ENCODE results near the gene NCKAP5. TPM values are rescaled to one million over a fixed set of nuclear protein-coding genes. Genes with fewer than 3 reads are reported as not detected.

The NCKAP5 gene
- total and polyA plus RNA-seq, 2 of the 8 experiments (the other 6 are each of a cell fraction or from before 2014, with no cell fraction given), result 0.27 to 0.86 TPM

GRCh38 chr2:133235968-133236367 lies 332.3 kb downstream of the NCKAP5 start:
- H3K4ac ChIP-seq (replicated peaks; ENCODE audit: insufficient read length, low read depth, low read length), result no peak overlapping the region
- no peak for TF ChIP-seq CREB1 (IDR thresholded peaks at IDR 0.05)
- no peak for TF ChIP-seq CEBPB (IDR thresholded peaks at IDR 0.05; ENCODE audit: low read depth, low read length)
- TF ChIP-seq SIX5 (IDR thresholded peaks at IDR 0.05; ENCODE audit: low read depth, low read length), result no peak
- no peak for TF ChIP-seq RFX5 (IDR thresholded peaks at IDR 0.05; ENCODE audit: borderline replicate concordance, low read depth, low read length)
- TF ChIP-seq CTBP2 (IDR thresholded peaks at IDR 0.05; ENCODE audit: borderline replicate concordance, insufficient read depth, insufficient read length, low read length), result no peak
- ChIA-PET POLR2A (ENCODE audit: partially characterized antibody) (no interaction called here), CTCF (ENCODE audit: partially characterized antibody) (no interaction called here)
- no peak overlapping the region for H2BK5ac ChIP-seq (ENCODE audit: low read depth, low read length)
- H2AK5ac ChIP-seq (ENCODE audit: low read depth, low read length), result no peak overlapping the region
- H3K18ac ChIP-seq (ENCODE audit: extremely low read depth, low read length), result no peak overlapping the region
- DNase-seq (ENCODE audit: low read depth in 1 of 2, low spot score in 2 of 2) (no peak), FAIRE-seq (no peak)
- no peaks in the 10 kb centered on the region for H3K4me1 ChIP-seq (replicated peaks in 1 of 4; ENCODE audit: control insufficient read depth in 3 of 4, insufficient read depth in 4 of 4, low read length in 3 of 4)
- no peak overlapping the region for H3K9ac ChIP-seq (replicated peaks in 1 of 4; ENCODE audit: extremely low read depth in 1 of 4, low read depth in 3 of 4, low read length in 3 of 4)
- no peak overlapping the region for H3K23ac ChIP-seq (ENCODE audit: insufficient read length)
- no peak overlapping the region for H2BK120ac ChIP-seq (replicated peaks; ENCODE audit: low read depth, low read length)
- no peak overlapping the region for H3K4me2 ChIP-seq (ENCODE audit: insufficient read depth in 1 of 2, low read depth in 2 of 2, low read length in 2 of 2)
- no peak overlapping the region for H4K8ac ChIP-seq (ENCODE audit: extremely low read depth, insufficient read depth, low read length)
- no peaks in the 10 kb centered on the region for H3K9me3 ChIP-seq (ENCODE audit: insufficient read depth in 2 of 2, low read depth in 1 of 2, low read length in 1 of 2)
- H2BK20ac ChIP-seq (ENCODE audit: low read length), result no peak overlapping the region
- no peak overlapping the region for H2AFZ ChIP-seq (ENCODE audit: low read length)
- no peak overlapping the region for H4K5ac ChIP-seq (ENCODE audit: insufficient read length, low read depth, low read length)
- H3K27me3 ChIP-seq (replicated peaks in 1 of 4; ENCODE audit: control insufficient read depth in 3 of 4, extremely low read depth in 1 of 4, insufficient read depth in 3 of 4, low read length in 3 of 4), result no peaks in the 10 kb centered on the region
- H2BK15ac ChIP-seq (ENCODE audit: low read length), result no peak overlapping the region
- no peak overlapping the region for H3K27ac ChIP-seq (ENCODE audit: low read depth, low read length)
- H3K14ac ChIP-seq (ENCODE audit: insufficient read length), result no peak overlapping the region
- 100% methylated on average over 1 of the region's 1 CpG; no CpG with 5 or more reads in 1 of the 2 experiments for WGBS, 2 experiments (ENCODE audit: extremely low coverage in 1 of 2, insufficient coverage in 1 of 2, insufficient read length in 1 of 2, insufficient replicate concordance in 2 of 2, low coverage in 1 of 2, low lambda C conversion rate in 2 of 2, missing lambda C conversion rate in 1 of 2)
- H2BK12ac ChIP-seq (ENCODE audit: low read depth, low read length), result no peak overlapping the region
- H4K91ac ChIP-seq (replicated peaks; ENCODE audit: insufficient read length, low read length), result no peak overlapping the region
- H3K36me3 ChIP-seq (ENCODE audit: control insufficient read depth in 2 of 4, insufficient read depth in 4 of 4, low read length in 3 of 4), result no peaks in the 10 kb centered on the region
- no peaks in the 10 kb centered on the region for H4K20me1 ChIP-seq (replicated peaks in 1 of 2; ENCODE audit: control insufficient read depth in 1 of 2, insufficient read depth in 2 of 2, low read length in 2 of 2)
- H3K56ac ChIP-seq (replicated peaks; ENCODE audit: insufficient read length, low read depth, low read length), result no peak overlapping the region
- no peak overlapping the region for H3K4me3 ChIP-seq (ENCODE audit: extremely low read depth in 1 of 4, insufficient read depth in 2 of 4, low read depth in 3 of 4, low read length in 4 of 4)
- H3K79me2 ChIP-seq (ENCODE audit: control insufficient read depth in 1 of 2, insufficient read depth in 2 of 2, low read length in 2 of 2), result no peaks in the 10 kb centered on the region
- no peaks in the 10 kb centered on the region for H3K23me2 ChIP-seq (ENCODE audit: low read depth, low read length)
- H3K79me1 ChIP-seq (ENCODE audit: low read depth, low read length), result no peaks in the 10 kb centered on the region
